ENCODE results near the gene DCST1. TPM values are rescaled to one million over a fixed set of nuclear protein-coding genes. Genes with fewer than 3 reads are reported as not detected.
A peak's percentile ranks its signal among the peaks of the same experiment; 100 is the strongest.

The DCST1 gene
- total RNA-seq, 1 donor: not detected

DNA sequence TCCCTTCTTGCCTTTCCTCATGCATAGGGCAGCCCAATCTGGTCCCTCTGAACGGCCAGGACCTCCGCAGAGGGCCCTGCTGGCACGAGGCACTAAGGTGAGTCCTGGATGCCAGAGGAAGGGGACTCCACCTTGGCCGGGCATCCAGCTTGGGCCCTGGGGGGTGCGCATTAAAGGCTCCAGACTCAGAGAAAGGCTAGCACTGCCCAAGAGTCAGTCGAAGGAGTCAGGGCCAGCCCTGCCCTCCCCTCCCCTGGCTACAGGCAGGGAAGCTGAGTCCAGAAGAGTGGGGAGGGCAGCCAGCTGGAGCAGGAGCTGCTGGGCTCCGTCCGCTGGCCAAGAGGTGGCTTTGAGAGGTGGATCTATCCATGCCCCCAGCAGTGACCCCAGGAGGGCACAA is 27.1 kb downstream of the DCST1 start:
- Histone ChIP-seq H3K4me1 (ENCODE audit: insufficient read depth, low read length) (peaks cover 19% of the 10 kb centered on the region), H3K79me2 (ENCODE audit: insufficient read depth, low read length) (no peaks in the 10 kb centered on the region), H2AFZ (ENCODE audit: low read length) (no peak overlapping the region), H3K9me3 (ENCODE audit: low read depth, low read length) (no peaks in the 10 kb centered on the region), H3K27ac (ENCODE audit: low read depth, low read length) (no peak overlapping the region), H3K4me3 (ENCODE audit: insufficient read depth, low read length) (no peak overlapping the region), H3K4me2 (ENCODE audit: insufficient read depth, low read length) (no peak overlapping the region), H4K20me1 (ENCODE audit: insufficient read depth, low read length) (peaks cover 20% of the 10 kb centered on the region), H3K27me3 (ENCODE audit: insufficient read depth, low read length) (no peaks in the 10 kb centered on the region), H3K36me3 (ENCODE audit: insufficient read depth, low read length) (peaks cover 24% of the 10 kb centered on the region)
- TF ChIP-seq, protein P1, sequence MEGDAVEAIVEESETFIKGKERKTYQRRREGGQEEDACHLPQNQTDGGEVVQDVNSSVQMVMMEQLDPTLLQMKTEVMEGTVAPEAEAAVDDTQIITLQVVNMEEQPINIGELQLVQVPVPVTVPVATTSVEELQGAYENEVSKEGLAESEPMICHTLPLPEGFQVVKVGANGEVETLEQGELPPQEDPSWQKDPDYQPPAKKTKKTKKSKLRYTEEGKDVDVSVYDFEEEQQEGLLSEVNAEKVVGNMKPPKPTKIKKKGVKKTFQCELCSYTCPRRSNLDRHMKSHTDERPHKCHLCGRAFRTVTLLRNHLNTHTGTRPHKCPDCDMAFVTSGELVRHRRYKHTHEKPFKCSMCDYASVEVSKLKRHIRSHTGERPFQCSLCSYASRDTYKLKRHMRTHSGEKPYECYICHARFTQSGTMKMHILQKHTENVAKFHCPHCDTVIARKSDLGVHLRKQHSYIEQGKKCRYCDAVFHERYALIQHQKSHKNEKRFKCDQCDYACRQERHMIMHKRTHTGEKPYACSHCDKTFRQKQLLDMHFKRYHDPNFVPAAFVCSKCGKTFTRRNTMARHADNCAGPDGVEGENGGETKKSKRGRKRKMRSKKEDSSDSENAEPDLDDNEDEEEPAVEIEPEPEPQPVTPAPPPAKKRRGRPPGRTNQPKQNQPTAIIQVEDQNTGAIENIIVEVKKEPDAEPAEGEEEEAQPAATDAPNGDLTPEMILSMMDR (IDR thresholded peaks at IDR 0.05; ENCODE audit: extremely low read depth, low read depth, low read length): no peak
- DNase-seq (ENCODE audit: insufficient read length, low spot score, missing footprints): no peak

DNA sequence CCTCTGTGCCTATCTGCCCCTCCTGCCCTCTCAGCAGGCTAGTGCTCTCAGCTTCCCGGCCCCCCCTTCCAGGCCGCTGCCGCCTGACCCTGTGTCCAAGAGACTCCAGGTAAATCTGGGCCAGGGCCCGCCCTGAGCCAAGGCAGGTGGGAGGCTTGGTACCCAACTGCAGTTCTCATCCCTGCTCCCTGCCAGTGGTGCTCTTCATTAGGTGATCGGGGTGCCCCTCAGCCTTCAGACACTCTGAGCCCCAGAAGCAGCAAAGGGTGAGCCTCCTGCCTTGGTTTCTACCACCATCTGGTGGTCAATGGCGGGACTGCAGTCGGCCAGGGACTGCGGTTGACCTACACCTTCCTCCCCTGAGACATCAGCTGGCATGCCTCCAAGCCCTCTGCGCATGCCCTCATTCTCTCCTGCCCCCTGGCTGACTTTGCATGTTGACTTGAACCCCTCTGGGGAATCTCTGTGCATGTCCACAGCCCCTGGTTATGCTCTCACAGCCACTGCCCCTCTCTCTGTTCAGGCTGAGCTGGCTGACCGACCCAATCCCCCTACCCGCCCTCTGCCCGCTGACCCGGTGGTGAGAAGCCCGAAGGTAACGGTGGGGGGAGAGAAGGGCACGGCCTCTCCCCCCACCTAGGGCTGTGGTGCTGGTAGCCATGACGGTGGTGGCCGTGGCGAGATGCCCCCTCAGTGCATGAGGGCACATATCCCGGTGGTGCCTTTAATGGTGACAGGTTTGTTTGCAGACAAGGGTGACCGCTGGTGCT is 27.9 kb downstream of the DCST1 start:
- Histone ChIP-seq H3K36me3 (ENCODE audit: insufficient read depth, low read length) (peaks cover 18% of the 10 kb centered on the region), H2AFZ (ENCODE audit: low read length) (no peak overlapping the region), H3K79me2 (ENCODE audit: insufficient read depth, low read length) (no peaks in the 10 kb centered on the region), H3K4me3 (ENCODE audit: insufficient read depth, low read length) (no peak overlapping the region), H4K20me1 (ENCODE audit: insufficient read depth, low read length) (peaks cover 20% of the 10 kb centered on the region), H3K4me1 (ENCODE audit: insufficient read depth, low read length) (peaks cover 19% of the 10 kb centered on the region), H3K27me3 (ENCODE audit: insufficient read depth, low read length) (no peaks in the 10 kb centered on the region), H3K9me3 (ENCODE audit: low read depth, low read length) (no peaks in the 10 kb centered on the region), H3K27ac (ENCODE audit: low read depth, low read length) (no peak overlapping the region), H3K4me2 (ENCODE audit: insufficient read depth, low read length) (no peak overlapping the region)
- TF ChIP-seq, protein P1 (IDR thresholded peaks at IDR 0.05; ENCODE audit: extremely low read depth, low read depth, low read length): peak; percentile 99
- peak; percentile 99 for DNase-seq (ENCODE audit: insufficient read length, low spot score, missing footprints)

DNA sequence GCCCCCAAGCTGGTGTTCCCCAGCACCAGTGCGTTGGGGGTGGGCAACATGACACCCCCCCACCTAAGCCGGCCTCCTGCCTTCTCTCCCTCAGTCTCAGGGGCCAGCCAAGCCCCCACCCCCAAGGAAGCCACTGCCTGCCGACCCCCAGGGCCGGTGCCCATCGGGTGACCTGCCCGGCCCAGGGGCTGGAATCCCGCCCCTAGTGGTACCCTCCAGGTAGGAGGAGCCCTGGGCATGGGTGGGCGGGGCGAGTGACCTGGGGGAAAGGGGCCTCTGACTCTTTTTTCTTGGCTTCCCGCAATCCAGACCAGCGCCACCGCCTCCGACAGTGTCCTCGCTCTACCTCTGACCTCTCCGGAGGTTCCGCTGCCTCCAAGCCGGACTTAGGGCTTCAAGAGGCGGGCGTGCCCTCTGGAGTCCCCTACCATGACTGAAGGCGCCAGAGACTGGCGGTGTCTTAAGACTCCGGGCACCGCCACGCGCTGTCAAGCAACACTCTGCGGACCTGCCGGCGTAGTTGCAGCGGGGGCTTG is 28.6 kb downstream of the DCST1 start:
- Histone ChIP-seq H4K20me1 (ENCODE audit: insufficient read depth, low read length) (peaks cover 20% of the 10 kb centered on the region), H3K79me2 (ENCODE audit: insufficient read depth, low read length) (no peaks in the 10 kb centered on the region), H3K4me1 (ENCODE audit: insufficient read depth, low read length) (peaks cover 19% of the 10 kb centered on the region), H3K36me3 (ENCODE audit: insufficient read depth, low read length) (peaks cover 13% of the 10 kb centered on the region), H2AFZ (ENCODE audit: low read length) (no peak overlapping the region), H3K4me2 (ENCODE audit: insufficient read depth, low read length) (no peak overlapping the region), H3K9me3 (ENCODE audit: low read depth, low read length) (no peaks in the 10 kb centered on the region), H3K27ac (ENCODE audit: low read depth, low read length) (no peak overlapping the region), H3K4me3 (ENCODE audit: insufficient read depth, low read length) (no peak overlapping the region), H3K27me3 (ENCODE audit: insufficient read depth, low read length) (no peaks in the 10 kb centered on the region)
- no peak for DNase-seq (ENCODE audit: insufficient read length, low spot score, missing footprints)
- TF ChIP-seq, protein P1 (IDR thresholded peaks at IDR 0.05; ENCODE audit: extremely low read depth, low read depth, low read length): no peak

DNA sequence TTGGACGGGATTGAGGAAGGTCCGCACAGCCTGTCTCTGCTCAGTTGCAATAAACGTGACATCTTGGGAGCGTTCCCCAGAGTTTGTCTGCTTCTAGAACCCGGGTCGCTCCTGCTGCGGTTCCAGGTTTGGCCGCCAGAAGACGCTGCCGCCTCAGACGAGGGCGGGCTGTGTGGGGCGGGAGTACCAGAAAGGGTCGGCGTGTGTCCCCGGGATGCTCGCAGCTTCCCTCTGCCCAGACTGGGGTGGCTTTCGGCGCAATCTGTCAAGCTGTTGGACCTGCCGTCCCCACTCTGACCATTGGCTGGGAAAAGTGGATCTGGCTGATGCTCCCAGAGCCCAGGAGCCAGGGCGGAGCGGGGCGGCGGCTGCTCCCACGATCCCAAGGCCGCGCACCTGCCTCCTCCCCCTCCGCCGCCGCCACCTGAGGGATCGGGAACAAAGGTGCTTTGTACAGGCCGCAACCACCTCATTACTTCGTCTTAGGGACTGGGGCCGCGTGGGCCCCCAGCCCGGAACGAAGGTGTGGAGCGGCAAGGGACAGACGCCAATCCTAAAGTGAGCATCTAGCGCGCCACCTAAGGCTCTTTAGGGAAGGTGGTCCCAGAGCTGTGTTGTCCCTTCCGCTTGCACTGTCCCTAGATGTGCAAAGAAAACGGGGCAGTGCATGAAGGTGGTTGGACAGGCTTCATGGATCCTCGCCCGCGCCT is 29.2 kb downstream of the DCST1 start:
- Histone ChIP-seq H3K27me3 (ENCODE audit: insufficient read depth, low read length) (no peaks in the 10 kb centered on the region), H3K27ac (ENCODE audit: low read depth, low read length) (no peak overlapping the region), H3K4me3 (ENCODE audit: insufficient read depth, low read length) (peak overlapping the region; percentile 97), H3K36me3 (ENCODE audit: insufficient read depth, low read length) (peaks cover 6% of the 10 kb centered on the region), H4K20me1 (ENCODE audit: insufficient read depth, low read length) (peaks cover 20% of the 10 kb centered on the region), H2AFZ (ENCODE audit: low read length) (no peak overlapping the region), H3K4me2 (ENCODE audit: insufficient read depth, low read length) (peak overlapping the region; percentile 90), H3K9me3 (ENCODE audit: low read depth, low read length) (no peaks in the 10 kb centered on the region), H3K79me2 (ENCODE audit: insufficient read depth, low read length) (no peaks in the 10 kb centered on the region), H3K4me1 (ENCODE audit: insufficient read depth, low read length) (peaks cover 19% of the 10 kb centered on the region)
- peak; percentile 94 for DNase-seq (ENCODE audit: insufficient read length, low spot score, missing footprints)
- TF ChIP-seq, protein P1 (IDR thresholded peaks at IDR 0.05; ENCODE audit: extremely low read depth, low read depth, low read length): peak; percentile 57

Data from osteoblast (primary cell).